Measurements from ENCODE around the gene CNGB1.

DNA sequence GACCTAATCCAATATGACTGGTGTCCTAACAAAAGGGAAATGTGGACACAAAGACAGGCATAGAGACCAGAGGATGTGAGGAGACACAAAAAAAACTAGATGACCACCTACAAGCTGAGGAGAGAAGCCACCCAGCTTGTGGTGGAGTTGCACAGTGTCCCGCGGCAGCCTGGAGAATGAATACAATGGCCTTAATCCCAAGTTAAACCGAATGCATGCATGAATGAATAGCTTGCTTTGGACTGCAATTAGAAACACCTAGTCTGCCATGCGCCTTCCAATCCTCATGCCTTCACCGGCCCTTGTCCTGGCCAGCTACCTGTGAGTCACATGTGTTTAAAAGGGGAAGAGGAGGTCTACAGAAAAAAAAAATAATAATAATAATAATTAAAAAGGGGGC is 72.0 kb downstream of the CNGB1 start:
- TF ChIP-seq, protein P1, sequence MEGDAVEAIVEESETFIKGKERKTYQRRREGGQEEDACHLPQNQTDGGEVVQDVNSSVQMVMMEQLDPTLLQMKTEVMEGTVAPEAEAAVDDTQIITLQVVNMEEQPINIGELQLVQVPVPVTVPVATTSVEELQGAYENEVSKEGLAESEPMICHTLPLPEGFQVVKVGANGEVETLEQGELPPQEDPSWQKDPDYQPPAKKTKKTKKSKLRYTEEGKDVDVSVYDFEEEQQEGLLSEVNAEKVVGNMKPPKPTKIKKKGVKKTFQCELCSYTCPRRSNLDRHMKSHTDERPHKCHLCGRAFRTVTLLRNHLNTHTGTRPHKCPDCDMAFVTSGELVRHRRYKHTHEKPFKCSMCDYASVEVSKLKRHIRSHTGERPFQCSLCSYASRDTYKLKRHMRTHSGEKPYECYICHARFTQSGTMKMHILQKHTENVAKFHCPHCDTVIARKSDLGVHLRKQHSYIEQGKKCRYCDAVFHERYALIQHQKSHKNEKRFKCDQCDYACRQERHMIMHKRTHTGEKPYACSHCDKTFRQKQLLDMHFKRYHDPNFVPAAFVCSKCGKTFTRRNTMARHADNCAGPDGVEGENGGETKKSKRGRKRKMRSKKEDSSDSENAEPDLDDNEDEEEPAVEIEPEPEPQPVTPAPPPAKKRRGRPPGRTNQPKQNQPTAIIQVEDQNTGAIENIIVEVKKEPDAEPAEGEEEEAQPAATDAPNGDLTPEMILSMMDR (IDR thresholded peaks at IDR 0.05) = no peak
- no peak for TF ChIP-seq EP300 (IDR thresholded peaks at IDR 0.05)

Measured in ovary (tissue), 3 donors.